Measurements from ENCODE around the gene RASA1. TPM values are rescaled to one million over a fixed set of nuclear protein-coding genes. Genes with fewer than 3 reads are reported as not detected.

The RASA1 gene
- total RNA-seq, 1 experiment from 2014 or later, result 23.9 TPM

- no peak for TF ChIP-seq ATF3 (IDR thresholded peaks at IDR 0.05)
- no peak for TF ChIP-seq EGR1 (IDR thresholded peaks at IDR 0.05; ENCODE audit: low read depth)
- no peak for TF ChIP-seq ZNF274 (IDR thresholded peaks at IDR 0.05; ENCODE audit: low read depth, low read length)
- TF ChIP-seq POLR2AphosphoS5 (IDR thresholded peaks at IDR 0.05; ENCODE audit: low read depth, low read length), result no peak
Observed at GRCh38 chr5:87437724-87438123, 170.0 kb downstream of the RASA1 start (continued).

- H3K27ac ChIP-seq (ENCODE audit: low read depth, low read length), result no peak overlapping the region
- no peaks in the 10 kb centered on the region for H3K9me3 ChIP-seq (ENCODE audit: control insufficient read depth in 1 of 2, insufficient read depth in 1 of 2, low read depth in 1 of 2, low read length in 2 of 2)
- no peak overlapping the region for H3K9ac ChIP-seq (ENCODE audit: low read length)
- ChIA-PET RAD21 (ENCODE audit: low non-redundant PET in 1 of 2, low total read pairs in 2 of 2, uncharacterized antibody in 2 of 2, unreplicated experiment in 2 of 2) (no interaction called here), POLR2A (no interaction called here), CTCF (no interaction called here)
- TF ChIP-seq POLR2AphosphoS5 (IDR thresholded peaks at IDR 0.05; ENCODE audit: low read depth, low read length), result no peak
- no peak for TF ChIP-seq CTCF (IDR thresholded peaks at IDR 0.05 in 2 of 3, conservative IDR thresholded peaks at IDR 0.05 in 1 of 3; ENCODE audit: borderline replicate concordance in 1 of 3, insufficient read depth in 1 of 3, low read depth in 2 of 3, low read length in 2 of 3)
- TF ChIP-seq SIN3A (IDR thresholded peaks at IDR 0.05; ENCODE audit: low read depth), result no peak
- no peak for TF ChIP-seq REST (IDR thresholded peaks at IDR 0.05; ENCODE audit: low read depth)
- TF ChIP-seq POLR2A (IDR thresholded peaks at IDR 0.05; ENCODE audit: borderline replicate concordance, extremely low read depth, insufficient read depth, insufficient read length), result no peak
- TF ChIP-seq RAD21 (IDR thresholded peaks at IDR 0.05; ENCODE audit: low read depth), result no peak
- no peak for TF ChIP-seq ZNF274 (IDR thresholded peaks at IDR 0.05; ENCODE audit: low read depth, low read length)
- TF ChIP-seq ELF1 (IDR thresholded peaks at IDR 0.05; ENCODE audit: borderline replicate concordance, low read depth), result no peak
- TF ChIP-seq YY1 (IDR thresholded peaks at IDR 0.05; ENCODE audit: extremely low read depth, insufficient replicate concordance, low read depth, low read length), result no peak
- TF ChIP-seq ZBTB33 (IDR thresholded peaks at IDR 0.05; ENCODE audit: extremely low read depth, insufficient replicate concordance, low read length), result no peak
- no peak for TF ChIP-seq ZFX (IDR thresholded peaks at IDR 0.05)
- TF ChIP-seq SP1 (IDR thresholded peaks at IDR 0.05; ENCODE audit: low read depth), result no peak
- H3K4me2 ChIP-seq (ENCODE audit: low read length), result no peak overlapping the region
- intact Hi-C loops (cut with micrococcal nuclease), result no loop called here
- no peaks in the 10 kb centered on the region for H4K20me1 ChIP-seq (ENCODE audit: insufficient read depth)
- no peaks in the 10 kb centered on the region for H3K79me2 ChIP-seq (ENCODE audit: insufficient read depth, low read length)
- BruUV-seq (replicated peaks), result no TSS peak
- H3K27me3 ChIP-seq (ENCODE audit: insufficient read depth, low read length), result no peaks in the 10 kb centered on the region
- H3K4me1 ChIP-seq (ENCODE audit: control insufficient read depth in 1 of 2, insufficient read depth in 2 of 2, low read length in 2 of 2), result no peaks in the 10 kb centered on the region
- no peaks in the 10 kb centered on the region for H3K9me2 ChIP-seq (ENCODE audit: insufficient read depth)
- ATAC-seq (no peak), DNase-seq (ENCODE audit: low read depth, low spot score) (no peak)
- no peaks in the 10 kb centered on the region for H3K36me3 ChIP-seq (ENCODE audit: control insufficient read depth in 1 of 2, insufficient read depth in 2 of 2, low read length in 2 of 2)
- no peak overlapping the region for H2AFZ ChIP-seq (ENCODE audit: low read depth, low read length, poor library complexity, severe bottlenecking)
- no peak overlapping the region for H3K4me3 ChIP-seq (replicated peaks in 1 of 2; ENCODE audit: low read depth in 1 of 2, low read length in 2 of 2)
Observed at GRCh38 chr5:87438231-87438630, 170.5 kb downstream of the RASA1 start.

All from HCT116 (cell line).